Measurements from ENCODE around the gene ABCA1.

Gene ABCA1

GRCh38 chr9:104868687-104869404 is 59.1 kb downstream of the ABCA1 start:
- H3K4me3 ChIP-seq (ENCODE audit: low read length): no peak overlapping the region
- peak; percentile 80 for DNase-seq (ENCODE audit: low read depth)
- TF ChIP-seq CTCF (conservative IDR thresholded peaks at IDR 0.05; ENCODE audit: low read depth, low read length): no peak

GRCh38 chr9:104868303-104868686 is 59.7 kb downstream of the ABCA1 start:
- H3K4me3 ChIP-seq (ENCODE audit: low read length): no peak overlapping the region
- no peak for DNase-seq (ENCODE audit: low read depth)
- TF ChIP-seq CTCF (conservative IDR thresholded peaks at IDR 0.05; ENCODE audit: low read depth, low read length): no peak

- no peak for DNase-seq (ENCODE audit: low read depth)
- TF ChIP-seq CTCF (conservative IDR thresholded peaks at IDR 0.05; ENCODE audit: low read depth, low read length): no peak
- no peak overlapping the region for H3K4me3 ChIP-seq (ENCODE audit: low read length)
Observed at GRCh38 chr9:104866191-104866590, 61.8 kb downstream of the ABCA1 start.

- DNase-seq (ENCODE audit: low read depth): no peak
- no peak for TF ChIP-seq CTCF (conservative IDR thresholded peaks at IDR 0.05; ENCODE audit: low read depth, low read length)
- no peak overlapping the region for H3K4me3 ChIP-seq (ENCODE audit: low read length)
Observed at GRCh38 chr9:104864675-104865104, 63.3 kb downstream of the ABCA1 start.

GRCh38 chr9:104863180-104863883 is 64.6 kb downstream of the ABCA1 start:
- peak; percentile 68 for DNase-seq (ENCODE audit: low read depth)
- peak; percentile 97 for TF ChIP-seq CTCF (conservative IDR thresholded peaks at IDR 0.05; ENCODE audit: low read depth, low read length)
- no peak overlapping the region for H3K4me3 ChIP-seq (ENCODE audit: low read length)

GRCh38 chr9:104861397-104861796 is 66.6 kb downstream of the ABCA1 start:
- H3K4me3 ChIP-seq (ENCODE audit: low read length): no peak overlapping the region
- DNase-seq (ENCODE audit: low read depth): no peak
- no peak for TF ChIP-seq CTCF (conservative IDR thresholded peaks at IDR 0.05; ENCODE audit: low read depth, low read length)

GRCh38 chr9:104860263-104860662 is 67.7 kb downstream of the ABCA1 start:
- H3K4me3 ChIP-seq (ENCODE audit: low read length): no peak overlapping the region
- TF ChIP-seq CTCF (conservative IDR thresholded peaks at IDR 0.05; ENCODE audit: low read depth, low read length): no peak
- no peak for DNase-seq (ENCODE audit: low read depth)

All from retinal pigment epithelial cell (primary cell).